CD4-positive, alpha-beta T cell (primary cell): ENCODE results near the gene CD4. TPM values are rescaled to one million over a fixed set of nuclear protein-coding genes. Genes with fewer than 3 reads are reported as not detected.

Experiments
- ATAC-seq: fragments of 200-7000 bp; cut with Tn5 transposase; one replicate; pipeline ENCODE4 v1.10.0; 2022; ENCODE audit warnings: mild to moderate bottlenecking; ENCODE audit not compliant: poor library complexity
- CTCF ChIA-PET: fragments of 350-600 bp; sonication (Branson Sonifier 250); formaldehyde crosslinking; loops from one replicate; lab custom pipeline; 2021; ENCODE audit warnings: antibody characterized with exemption, inconsistent platforms; lab: Charles Lee
- POLR2A ChIA-PET: fragments of 350-600 bp; sonication (Branson Sonifier 250); formaldehyde crosslinking; loops from one replicate; lab custom pipeline; 2021; ENCODE audit warnings: antibody characterized with exemption, inconsistent platforms; lab: Charles Lee
- DNase-seq, 14 experiments: peaks; one replicate each; pipeline ENCODE4 v3.0.0-alpha.2; 2013 to 2020; ENCODE audit warnings: mixed read lengths in 2 of 14
- H3K27ac ChIP-seq, 2 donors: one replicate each; pipeline versions ENCODE4 v1.5.1 to v1.7.0; 2013; ENCODE audit warnings: low read length in 2 of 2, low read depth in 1 of 2, mild to moderate bottlenecking in 1 of 2
- H3K27me3 ChIP-seq, 2 experiments: 1 replicate in 1 of 2; 2 replicates in 1 of 2; pipeline versions ENCODE4 v1.6.1 to v1.7.0; 2013; ENCODE audit warnings: low read length in 2 of 2, control low read depth in 1 of 2, mild to moderate bottlenecking in 1 of 2, moderate library complexity in 1 of 2; ENCODE audit not compliant: insufficient read depth in 2 of 2, control insufficient read depth in 1 of 2
- H3K36me3 ChIP-seq: one replicate; pipeline ENCODE4 v1.6.1; 2013; ENCODE audit warnings: low read length, control low read depth; ENCODE audit not compliant: insufficient read depth
- H3K4me1 ChIP-seq: one replicate; pipeline ENCODE4 v1.6.1; 2013; ENCODE audit warnings: low read length, control low read depth; ENCODE audit not compliant: insufficient read depth
- H3K4me3 ChIP-seq: one replicate; pipeline ENCODE4 v1.5.1; 2013; ENCODE audit warnings: mild to moderate bottlenecking, low read length, moderate library complexity
- H3K9me3 ChIP-seq, 2 experiments: 1 replicate in 1 of 2; 2 replicates in 1 of 2; pipeline versions ENCODE4 v1.6.1 to v1.7.0; 2013; ENCODE audit warnings: low read length in 2 of 2, mild to moderate bottlenecking in 2 of 2, control low read depth in 1 of 2, moderate library complexity in 1 of 2; ENCODE audit not compliant: control insufficient read depth in 1 of 2, insufficient read depth in 1 of 2
- H3K27ac Mint-ChIP-seq: one replicate; pipeline ENCODE4 v1.8.0; 2020; ENCODE audit warnings: mixed read lengths
- H3K27me3 Mint-ChIP-seq: one replicate; pipeline ENCODE4 v1.8.0; 2021; ENCODE audit warnings: mixed read lengths
- H3K36me3 Mint-ChIP-seq: one replicate; pipeline ENCODE4 v1.8.0; 2021; ENCODE audit warnings: low read depth, mixed read lengths
- H3K4me1 Mint-ChIP-seq: one replicate; pipeline ENCODE4 v1.8.0; 2021; ENCODE audit warnings: low read depth, mixed read lengths
- H3K4me3 Mint-ChIP-seq: one replicate; pipeline ENCODE4 v1.8.0; 2020; ENCODE audit warnings: mild to moderate bottlenecking, mixed read lengths
- H3K9me3 Mint-ChIP-seq: one replicate; pipeline ENCODE4 v1.8.0; 2020; ENCODE audit warnings: mixed read lengths
- intact Hi-C, 2 experiments: fragments of 100-400 bp; cut with DNase I in 1 of 2; cut with micrococcal nuclease in 1 of 2; formaldehyde crosslinking; loops; one replicate each; pipeline versions ENCODE4 v1.15.1 to v1.9.0; 2023 to 2025; cut with DNase I, micrococcal nuclease
- total RNA-seq, 174 experiments: library from RNA in 2 of 174; stranded (reverse) in 2 of 174; gene quantifications; one replicate each; pipeline ENCODE4 v1.2.3 and lab custom pipeline; 2021 to 2026
- TF ChIP-seq, protein P1 (sequence below): fragments of 200-600 bp; IDR thresholded peaks from one replicate; pipeline ENCODE4 v1.8.0; 2022; ENCODE audit warnings: antibody characterized with exemption, mild to moderate bottlenecking

CD4 gene
- total RNA-seq, 2 experiments from 2014 or later = 134 to 136 TPM

GRCh38 chr12:6830286-6830890, 41.1 kb downstream of the CD4 start:
- Histone ChIP-seq H3K4me1 (peaks cover 31% of the 10 kb centered on the region), H3K36me3 (no peaks in the 10 kb centered on the region), H3K9me3 (peaks cover 0 to 6% of the 10 kb centered on the region in 2 experiments), H3K27me3 (peaks cover 19 to 25% of the 10 kb centered on the region in 2 experiments), H3K27ac (no peak overlapping the region), H3K4me3 (no peak overlapping the region)
- ATAC-seq (no peak), DNase-seq (no peak)
- Mint-ChIP-seq H3K36me3 (no peaks in the 10 kb centered on the region), H3K27me3 (peaks cover 14% of the 10 kb centered on the region), H3K4me3 (peak overlapping the region; percentile 91), H3K9me3 (no peaks in the 10 kb centered on the region), H3K27ac (no peak overlapping the region), H3K4me1 (peaks cover 15% of the 10 kb centered on the region)
- ChIA-PET POLR2A (interaction anchor here (1.0 to 8.0 kb wide), 4 partner anchors 37 to 77 kb away, joined by 6 to 57 read pairs (median 13); partner anchors contain the start of genes MLF2 and TPI1), CTCF (interaction anchor here (1.1 to 2.3 kb wide), 2 partner anchors 61 to 64 kb away, joined by 4 to 8 read pairs; no protein-coding TSS in a partner anchor)
- TF ChIP-seq, protein P1, sequence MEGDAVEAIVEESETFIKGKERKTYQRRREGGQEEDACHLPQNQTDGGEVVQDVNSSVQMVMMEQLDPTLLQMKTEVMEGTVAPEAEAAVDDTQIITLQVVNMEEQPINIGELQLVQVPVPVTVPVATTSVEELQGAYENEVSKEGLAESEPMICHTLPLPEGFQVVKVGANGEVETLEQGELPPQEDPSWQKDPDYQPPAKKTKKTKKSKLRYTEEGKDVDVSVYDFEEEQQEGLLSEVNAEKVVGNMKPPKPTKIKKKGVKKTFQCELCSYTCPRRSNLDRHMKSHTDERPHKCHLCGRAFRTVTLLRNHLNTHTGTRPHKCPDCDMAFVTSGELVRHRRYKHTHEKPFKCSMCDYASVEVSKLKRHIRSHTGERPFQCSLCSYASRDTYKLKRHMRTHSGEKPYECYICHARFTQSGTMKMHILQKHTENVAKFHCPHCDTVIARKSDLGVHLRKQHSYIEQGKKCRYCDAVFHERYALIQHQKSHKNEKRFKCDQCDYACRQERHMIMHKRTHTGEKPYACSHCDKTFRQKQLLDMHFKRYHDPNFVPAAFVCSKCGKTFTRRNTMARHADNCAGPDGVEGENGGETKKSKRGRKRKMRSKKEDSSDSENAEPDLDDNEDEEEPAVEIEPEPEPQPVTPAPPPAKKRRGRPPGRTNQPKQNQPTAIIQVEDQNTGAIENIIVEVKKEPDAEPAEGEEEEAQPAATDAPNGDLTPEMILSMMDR = no peak
- intact Hi-C loops = no loop called here

DNA sequence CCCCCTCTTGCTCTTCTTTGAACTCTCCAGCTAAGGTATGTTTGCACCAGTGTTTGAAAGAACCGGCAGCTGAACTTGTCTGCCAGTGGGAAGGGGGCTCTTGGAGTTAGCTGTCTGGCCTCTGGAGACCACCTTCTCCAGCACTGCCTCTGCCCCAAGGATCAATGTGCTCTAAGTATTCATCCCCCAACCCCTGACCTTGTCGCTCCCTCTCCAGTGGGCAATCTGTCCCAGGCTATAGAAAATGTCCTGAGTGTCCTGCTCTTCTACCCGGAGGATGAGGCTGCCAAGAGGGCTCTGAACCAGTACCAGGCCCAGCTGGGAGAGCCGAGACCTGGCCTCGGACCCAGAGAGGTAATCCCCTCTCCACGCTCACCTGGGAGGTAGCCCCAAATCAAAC, 41.7 kb downstream of the CD4 start:
- no peak overlapping the region for H3K27ac Mint-ChIP-seq
- peaks cover 10% of the 10 kb centered on the region for H3K27me3 Mint-ChIP-seq
- POLR2A ChIA-PET = interaction anchor here (1.0 to 8.0 kb wide), 3 partner anchors 38 to 77 kb away, joined by 6 to 57 read pairs (median 16); partner anchors contain the start of gene MLF2
- H3K4me1 ChIP-seq = peaks cover 29% of the 10 kb centered on the region
- DNase-seq = no peak
- TF ChIP-seq, protein P1 = no peak
- H3K36me3 ChIP-seq = no peaks in the 10 kb centered on the region
- H3K9me3 ChIP-seq = peaks cover 0 to 6% of the 10 kb centered on the region in 2 experiments
- no peak for ATAC-seq
- H3K4me3 Mint-ChIP-seq = peak overlapping the region; percentile 81
- no peak overlapping the region for H3K4me3 ChIP-seq
- CTCF ChIA-PET = interaction anchor here (1.1 to 2.3 kb wide), 2 partner anchors 60 to 64 kb away, joined by 4 to 8 read pairs; no protein-coding TSS in a partner anchor
- H3K36me3 Mint-ChIP-seq = no peaks in the 10 kb centered on the region
- H3K4me1 Mint-ChIP-seq = peaks cover 17% of the 10 kb centered on the region
- no peak overlapping the region for H3K27ac ChIP-seq
- H3K27me3 ChIP-seq = peaks cover 16 to 25% of the 10 kb centered on the region in 2 experiments
- no peaks in the 10 kb centered on the region for H3K9me3 Mint-ChIP-seq
- intact Hi-C loops = no loop called here

DNA sequence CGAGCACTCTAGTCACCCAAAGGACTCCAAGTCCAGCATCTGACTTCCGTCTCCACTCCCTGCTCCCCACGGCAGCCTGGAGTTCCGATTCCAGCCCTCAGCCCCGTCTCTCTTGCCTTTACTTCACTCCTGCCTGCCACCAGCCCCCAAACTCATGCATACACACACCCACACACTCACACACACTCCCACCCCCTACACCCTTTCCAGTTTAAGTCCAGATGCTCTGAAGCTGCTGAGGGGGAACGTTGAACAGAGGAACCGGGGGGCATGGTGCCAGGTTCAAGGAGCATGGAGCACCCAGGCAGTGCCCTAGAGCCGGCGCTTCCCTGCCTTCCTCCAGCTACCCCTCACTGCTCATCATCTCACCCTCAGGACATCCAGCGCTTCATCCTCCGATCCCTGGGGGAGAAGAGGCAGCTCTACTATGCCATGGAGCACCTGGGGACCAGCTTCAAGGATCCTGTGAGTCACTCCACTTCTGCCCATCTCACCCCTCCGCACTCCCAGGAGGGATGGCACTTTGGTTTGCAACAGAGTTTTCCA, 42.2 kb downstream of the CD4 start:
- no peak for DNase-seq
- peaks cover 10% of the 10 kb centered on the region for H3K27me3 Mint-ChIP-seq
- no peaks in the 10 kb centered on the region for H3K36me3 ChIP-seq
- H3K9me3 ChIP-seq = peaks cover 0 to 6% of the 10 kb centered on the region in 2 experiments
- no peak for ATAC-seq
- peaks cover 17% of the 10 kb centered on the region for H3K4me1 Mint-ChIP-seq
- peaks cover 11 to 20% of the 10 kb centered on the region in 2 experiments for H3K27me3 ChIP-seq
- peak overlapping the region; percentile 58 for H3K4me3 Mint-ChIP-seq
- peaks cover 30% of the 10 kb centered on the region for H3K4me1 ChIP-seq
- no peak overlapping the region for H3K4me3 ChIP-seq
- TF ChIP-seq, protein P1 = no peak
- intact Hi-C loops = no loop called here
- no peak overlapping the region for H3K27ac Mint-ChIP-seq
- no peaks in the 10 kb centered on the region for H3K36me3 Mint-ChIP-seq
- ChIA-PET POLR2A (no interaction called here), CTCF (interaction anchor here (2.3 kb wide), 1 partner anchor 60 kb away, joined by 8 read pairs; no protein-coding TSS in a partner anchor)
- H3K9me3 Mint-ChIP-seq = no peaks in the 10 kb centered on the region
- no peak overlapping the region for H3K27ac ChIP-seq
